NCI-H748 treated with DMSO at 0.1 percent for 48 hours (cell line): Measurements from ENCODE around the gene SLC8A1.

Experiments used
- DNase-seq: peaks from one replicate; lab custom pipeline; 2025; lab: John Stamatoyannopoulos, UW

Gene SLC8A1

GRCh38 chr2:40155728-40156127, 296.2 kb downstream of the SLC8A1 start:
- no peak for DNase-seq

- no peak for DNase-seq
Observed at GRCh38 chr2:40150266-40150665, 301.6 kb downstream of the SLC8A1 start.

DNA sequence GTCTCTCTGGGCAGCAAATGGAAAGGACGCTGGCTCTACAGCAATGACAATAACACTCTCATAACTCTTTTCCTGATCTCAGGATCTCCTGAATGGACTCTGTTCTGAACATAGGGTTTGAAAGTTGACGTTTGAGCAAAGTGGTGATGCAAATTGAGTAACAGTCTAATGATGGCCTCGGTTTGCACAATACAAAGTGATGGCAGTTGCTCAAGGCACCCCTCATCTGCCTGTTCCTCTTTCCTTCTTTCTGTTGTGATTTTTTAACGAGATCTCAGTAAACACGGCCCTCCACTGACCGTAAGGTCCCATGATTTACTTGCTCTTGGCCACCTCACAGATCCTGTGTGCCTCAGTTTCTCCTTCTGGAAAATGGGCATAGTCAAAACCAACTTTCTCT, 303.6 kb downstream of the SLC8A1 start:
- no peak for DNase-seq

GRCh38 chr2:40147360-40147759, 304.5 kb downstream of the SLC8A1 start:
- no peak for DNase-seq

GRCh38 chr2:40144022-40144421, 307.9 kb downstream of the SLC8A1 start:
- no peak for DNase-seq

- DNase-seq, result no peak
Observed at GRCh38 chr2:40138314-40138713, 313.6 kb downstream of the SLC8A1 start.

- no peak for DNase-seq
Observed at GRCh38 chr2:40131081-40131704, 320.7 kb downstream of the SLC8A1 start.

- no peak for DNase-seq
Observed at GRCh38 chr2:40130251-40130994, 321.5 kb downstream of the SLC8A1 start.

- DNase-seq, result no peak
Observed at GRCh38 chr2:40129725-40130124, 322.2 kb downstream of the SLC8A1 start.

- DNase-seq, result no peak
Observed at GRCh38 chr2:40128796-40129195, 323.1 kb downstream of the SLC8A1 start.

GRCh38 chr2:40127890-40128557, 323.9 kb downstream of the SLC8A1 start:
- no peak for DNase-seq

DNA sequence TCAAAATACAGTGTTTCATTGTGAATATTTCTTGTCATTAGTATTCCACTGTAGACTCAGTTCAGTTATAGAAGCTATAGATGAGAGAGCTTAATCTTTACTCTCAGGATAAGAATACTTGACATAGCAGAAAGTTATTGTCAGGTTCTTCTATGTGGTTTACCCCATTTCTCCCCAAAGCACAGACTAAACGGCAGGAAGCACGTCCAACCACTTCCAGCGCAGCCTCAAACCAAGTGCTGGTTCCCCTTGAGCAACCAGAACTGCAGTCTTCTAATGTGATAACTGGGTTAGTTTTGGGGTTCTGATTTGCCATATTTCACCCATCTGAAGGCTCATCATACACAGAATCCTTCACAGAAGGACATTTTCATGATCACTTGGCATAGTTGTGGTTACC, 324.7 kb downstream of the SLC8A1 start:
- no peak for DNase-seq

- no peak for DNase-seq
Observed at GRCh38 chr2:40126006-40126405, 325.9 kb downstream of the SLC8A1 start.

DNA sequence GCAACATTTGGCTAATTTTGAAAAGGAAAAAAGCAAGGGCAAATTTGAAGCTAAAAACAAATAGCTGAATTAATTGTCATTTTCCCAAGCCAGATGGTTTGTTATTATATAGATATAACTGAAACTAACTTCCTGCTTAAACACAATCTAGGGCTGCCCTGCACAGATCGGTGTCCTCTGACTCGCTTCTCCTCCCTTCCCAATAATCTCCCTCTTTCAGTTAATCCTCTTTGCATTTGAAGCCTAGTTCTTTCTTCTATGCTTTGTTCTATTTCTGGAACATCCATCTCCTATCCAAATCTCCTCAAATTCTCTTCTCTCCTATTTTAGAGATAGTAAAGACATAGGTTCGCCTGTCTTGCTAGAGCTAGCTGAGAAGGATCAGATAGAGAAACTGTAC, 328.1 kb downstream of the SLC8A1 start:
- no peak for DNase-seq

DNA sequence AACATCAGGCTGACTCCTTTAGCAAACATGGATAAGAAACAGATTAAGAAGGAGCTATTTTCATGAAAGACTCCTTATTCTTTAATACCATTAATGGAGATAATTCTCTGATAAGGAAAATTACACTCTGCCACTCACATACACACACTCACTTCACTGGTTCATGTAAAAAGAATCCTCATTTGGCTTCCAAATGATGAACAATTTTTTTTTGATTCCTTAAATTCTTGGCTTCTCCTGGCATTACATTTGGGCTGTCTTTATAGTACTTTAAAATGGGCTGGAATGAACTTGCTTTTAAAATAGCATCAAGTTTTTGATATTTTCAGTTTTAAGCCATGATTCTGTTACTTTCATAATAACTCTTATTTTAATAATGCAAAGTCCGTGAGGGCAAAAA, 328.6 kb downstream of the SLC8A1 start:
- no peak for DNase-seq

DNA sequence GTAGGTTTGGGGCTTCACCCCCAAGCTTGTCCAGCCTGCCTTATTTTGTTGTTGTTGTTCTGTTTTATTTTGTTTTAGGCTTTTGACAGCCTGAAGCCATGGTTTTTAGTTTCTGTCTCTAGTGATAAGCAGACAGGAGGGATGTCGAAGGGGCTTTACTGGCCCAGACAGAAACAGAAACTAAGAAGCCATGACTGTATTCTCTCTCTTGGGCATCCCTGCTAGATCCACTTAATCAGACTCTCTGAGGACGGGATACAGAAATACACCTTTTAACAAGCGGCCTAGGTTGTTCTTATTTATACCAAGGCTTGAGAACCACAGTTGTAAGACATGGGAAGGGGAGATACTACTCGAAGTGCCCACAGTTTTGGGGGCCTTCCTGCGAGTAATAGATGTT, 330.9 kb downstream of the SLC8A1 start:
- DNase-seq, result no peak

DNA sequence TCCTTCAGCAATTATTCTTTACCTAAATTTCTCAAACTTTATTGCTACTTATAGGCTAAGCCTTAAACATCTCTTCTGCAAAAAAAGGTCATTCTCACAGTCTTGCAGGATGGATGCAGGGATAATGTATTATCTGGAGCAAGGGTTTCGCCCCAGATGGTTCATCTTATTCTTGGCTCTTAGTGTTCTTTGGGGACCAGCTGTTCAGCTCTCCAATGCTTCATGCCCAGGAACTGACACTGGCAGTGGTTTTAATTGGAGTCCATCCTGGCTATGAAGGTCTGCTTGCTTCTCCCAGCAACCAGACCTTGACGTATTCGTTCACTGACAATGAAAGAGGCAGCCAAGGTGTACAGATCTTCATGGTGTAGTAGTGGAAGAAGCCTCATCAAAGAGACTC, 331.9 kb downstream of the SLC8A1 start:
- DNase-seq, result no peak

GRCh38 chr2:40118622-40119021, 333.3 kb downstream of the SLC8A1 start:
- no peak for DNase-seq

GRCh38 chr2:40115894-40116293, 336.0 kb downstream of the SLC8A1 start:
- no peak for DNase-seq

GRCh38 chr2:40115348-40115747, 336.5 kb downstream of the SLC8A1 start:
- DNase-seq, result no peak

GRCh38 chr2:40113997-40114396, 337.9 kb downstream of the SLC8A1 start:
- no peak for DNase-seq

DNA sequence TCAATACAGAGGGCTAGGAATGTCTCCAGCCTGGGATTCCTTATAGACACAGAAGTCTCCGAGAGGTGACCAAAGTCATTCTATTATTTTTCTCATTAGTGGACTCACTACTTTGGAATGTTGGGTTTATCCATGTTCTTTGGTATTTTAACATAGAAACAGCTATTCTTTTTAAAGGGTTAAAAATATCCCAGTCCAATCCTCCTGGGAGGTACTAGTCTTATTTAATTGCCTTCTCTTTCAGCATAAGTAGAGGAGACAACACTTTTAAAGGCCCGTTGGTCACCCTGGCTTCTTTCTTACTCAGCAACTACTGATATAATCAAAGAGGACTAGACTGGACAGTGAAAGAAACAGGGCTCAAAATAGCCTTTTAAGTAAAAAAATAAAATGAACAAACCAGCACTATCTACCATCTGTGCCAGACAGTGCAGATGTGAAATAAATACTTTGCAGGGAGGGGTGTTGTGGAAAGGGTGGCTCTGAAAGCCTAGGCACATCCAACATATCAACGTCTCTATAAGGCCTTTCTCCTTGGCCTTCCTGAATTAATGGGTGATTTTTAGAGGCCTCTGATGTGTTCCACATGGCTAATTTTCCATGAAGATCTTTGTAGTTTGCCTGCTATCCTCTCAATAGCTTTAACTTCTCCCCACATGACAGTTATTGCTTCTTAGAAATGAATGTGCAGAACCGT, 338.5 kb downstream of the SLC8A1 start:
- no peak for DNase-seq

GRCh38 chr2:40109381-40109780, 342.5 kb downstream of the SLC8A1 start:
- no peak for DNase-seq
